Measurements from ENCODE around the gene TSPY10.
"Not testable (repeated sequence)": the region's sequence is repeated elsewhere in the genome, so short reads cannot be mapped to it uniquely, and the experiment has no call there.

TSPY10 gene

DNA sequence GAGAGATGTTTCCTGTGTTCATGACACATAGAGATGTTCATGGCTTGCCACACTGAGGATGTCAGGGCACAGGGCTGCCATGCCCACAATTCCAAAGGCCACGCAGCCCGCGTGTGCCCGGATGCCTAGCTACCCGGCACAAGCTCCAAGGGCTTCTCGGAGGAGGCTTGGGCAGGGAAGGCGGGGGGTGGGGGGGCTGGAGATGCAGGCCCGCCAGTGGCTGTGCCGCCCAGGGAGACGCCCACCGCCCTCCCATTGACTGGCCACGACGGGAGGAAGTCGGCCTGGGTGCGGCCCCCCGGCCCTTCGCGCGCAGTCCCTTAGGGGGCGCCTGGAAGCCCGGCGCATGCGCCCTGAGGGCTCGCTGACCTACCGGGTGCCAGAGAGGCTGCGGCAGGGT, at the start of gene TSPY10:
TSPY10 (plus strand) TSS at position 301 of the 400 bp plus-strand sequence; CDS start at position 347, 46 bp downstream.
- H3K4me1 ChIP-seq; H3K27me3 ChIP-seq (ENCODE audit: low read depth); DNase-seq (ENCODE audit: low spot score in 2 of 2); H3K4me3 ChIP-seq; H3K9me3 ChIP-seq; in situ Hi-C loops (cut with MboI; ENCODE audit: low sequenced_read_pairs); H3K36me3 ChIP-seq (replicated peaks): not testable (repeated sequence)

- H3K4me3 ChIP-seq; H3K4me1 ChIP-seq; H3K27me3 ChIP-seq (ENCODE audit: low read depth); DNase-seq (ENCODE audit: low spot score in 2 of 2); H3K9me3 ChIP-seq; H3K36me3 ChIP-seq (replicated peaks); in situ Hi-C loops (cut with MboI; ENCODE audit: low sequenced_read_pairs): not testable (repeated sequence)
Measured at GRCh38 chrY:9486967-9487366, 40.7 kb upstream of the TSPY10 start, which contains the start of gene TSPY9. Gene TSPY9 (plus strand): TSS chrY:9487267. CDS start chrY:9487313, 46 bp downstream.

DNA sequence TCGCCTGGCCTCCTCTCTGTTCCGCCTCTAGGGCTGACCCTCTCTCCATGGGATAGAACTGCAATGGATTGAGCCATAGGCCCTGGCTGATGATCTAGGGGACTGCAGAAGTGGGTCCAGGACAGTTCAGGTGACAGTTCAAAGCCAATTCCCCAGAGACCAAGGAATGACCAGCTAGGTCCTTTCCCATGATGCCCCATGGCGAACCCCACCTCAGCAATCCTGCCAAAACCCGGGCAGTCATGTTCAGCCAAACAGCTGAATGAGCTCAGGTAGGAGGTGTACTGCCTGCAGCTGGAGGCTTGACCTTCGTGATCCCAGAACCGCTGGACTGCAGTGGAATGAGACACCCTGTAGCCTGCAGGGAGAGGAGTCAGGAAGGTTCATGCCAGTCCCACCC, 23.3 kb upstream of the TSPY10 start:
- in situ Hi-C loops (cut with MboI; ENCODE audit: low sequenced_read_pairs); H3K27me3 ChIP-seq (ENCODE audit: low read depth); DNase-seq (ENCODE audit: low spot score in 2 of 2); H3K4me1 ChIP-seq; H3K9me3 ChIP-seq; H3K4me3 ChIP-seq; H3K36me3 ChIP-seq (replicated peaks): not testable (repeated sequence)

GRCh38 chrY:9516287-9516686, 11.4 kb upstream of the TSPY10 start:
- H3K9me3 ChIP-seq; in situ Hi-C loops (cut with MboI; ENCODE audit: low sequenced_read_pairs); DNase-seq (ENCODE audit: low spot score in 2 of 2); H3K4me1 ChIP-seq; H3K4me3 ChIP-seq; H3K36me3 ChIP-seq (replicated peaks); H3K27me3 ChIP-seq (ENCODE audit: low read depth): not testable (repeated sequence)
